Measurements from ENCODE around the gene TPRG1.

DNA sequence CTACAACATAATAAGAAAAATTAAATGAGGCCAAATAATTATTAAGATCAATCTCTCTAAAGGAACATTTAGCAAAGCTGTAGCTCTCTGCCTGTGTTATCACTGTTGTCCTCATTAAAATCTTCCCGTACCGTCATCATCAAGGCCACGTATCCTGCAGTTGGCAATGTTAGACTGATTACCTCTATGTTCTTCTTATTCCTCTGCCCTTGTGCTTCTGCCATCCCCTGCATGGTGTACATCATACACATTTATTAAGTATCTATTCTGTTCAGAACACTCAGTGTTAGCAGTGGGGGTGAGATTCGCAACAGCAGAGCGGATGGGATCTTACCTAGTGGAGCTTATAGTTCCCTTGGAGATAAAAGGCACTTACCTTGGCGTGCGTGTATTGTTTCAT, 12.8 kb downstream of the TPRG1 start:
- TF ChIP-seq POLR2A (IDR thresholded peaks at IDR 0.05), result no peak
- TF ChIP-seq, protein P1, sequence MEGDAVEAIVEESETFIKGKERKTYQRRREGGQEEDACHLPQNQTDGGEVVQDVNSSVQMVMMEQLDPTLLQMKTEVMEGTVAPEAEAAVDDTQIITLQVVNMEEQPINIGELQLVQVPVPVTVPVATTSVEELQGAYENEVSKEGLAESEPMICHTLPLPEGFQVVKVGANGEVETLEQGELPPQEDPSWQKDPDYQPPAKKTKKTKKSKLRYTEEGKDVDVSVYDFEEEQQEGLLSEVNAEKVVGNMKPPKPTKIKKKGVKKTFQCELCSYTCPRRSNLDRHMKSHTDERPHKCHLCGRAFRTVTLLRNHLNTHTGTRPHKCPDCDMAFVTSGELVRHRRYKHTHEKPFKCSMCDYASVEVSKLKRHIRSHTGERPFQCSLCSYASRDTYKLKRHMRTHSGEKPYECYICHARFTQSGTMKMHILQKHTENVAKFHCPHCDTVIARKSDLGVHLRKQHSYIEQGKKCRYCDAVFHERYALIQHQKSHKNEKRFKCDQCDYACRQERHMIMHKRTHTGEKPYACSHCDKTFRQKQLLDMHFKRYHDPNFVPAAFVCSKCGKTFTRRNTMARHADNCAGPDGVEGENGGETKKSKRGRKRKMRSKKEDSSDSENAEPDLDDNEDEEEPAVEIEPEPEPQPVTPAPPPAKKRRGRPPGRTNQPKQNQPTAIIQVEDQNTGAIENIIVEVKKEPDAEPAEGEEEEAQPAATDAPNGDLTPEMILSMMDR (IDR thresholded peaks at IDR 0.05), result no peak

All from right lobe of liver (tissue), 4 donors.